SKM-1 (cell line): Measurements from ENCODE around the gene ABHD12B.
A peak's percentile ranks its signal among the peaks of the same experiment; 100 is the strongest.
"Not testable (repeated sequence)": the region's sequence is repeated elsewhere in the genome, so short reads cannot be mapped to it uniquely, and the experiment has no call there.

Source experiments
- DNase-seq: peaks from one replicate; lab custom pipeline; 2025; ENCODE audit not compliant: unreplicated experiment; lab: John Stamatoyannopoulos, UW

Gene ABHD12B

GRCh38 chr14:50883827-50884197, 12.0 kb downstream of the ABHD12B start:
- DNase-seq, result no peak

- no peak for DNase-seq
Observed at GRCh38 chr14:50887476-50887875, 15.6 kb downstream of the ABHD12B start.

- no peak for DNase-seq
Observed at GRCh38 chr14:50892255-50892654, 20.4 kb downstream of the ABHD12B start.

- DNase-seq, result not testable (repeated sequence)
Observed at GRCh38 chr14:50896421-50896820, 24.6 kb downstream of the ABHD12B start.

GRCh38 chr14:50897005-50897404, 25.2 kb downstream of the ABHD12B start:
- DNase-seq, result not testable (repeated sequence)

GRCh38 chr14:50897658-50898175, 25.9 kb downstream of the ABHD12B start:
- DNase-seq, result no peak

- no peak for DNase-seq
Observed at GRCh38 chr14:50901361-50901760, 29.5 kb downstream of the ABHD12B start.

GRCh38 chr14:50904719-50905118, 32.9 kb downstream of the ABHD12B start:
- DNase-seq, result no peak

- DNase-seq, result no peak
Observed at GRCh38 chr14:50906326-50907065, 34.6 kb downstream of the ABHD12B start.

- no peak for DNase-seq
Observed at GRCh38 chr14:50910495-50911420, 38.9 kb downstream of the ABHD12B start.

- no peak for DNase-seq
Observed at GRCh38 chr14:50917449-50917848, 45.6 kb downstream of the ABHD12B start.

GRCh38 chr14:50919524-50919923, 47.7 kb downstream of the ABHD12B start:
- DNase-seq, result not testable (repeated sequence)

- no peak for DNase-seq
Observed at GRCh38 chr14:50920482-50921230, 48.8 kb downstream of the ABHD12B start.

- DNase-seq, result no peak
Observed at GRCh38 chr14:50922803-50923202, 51.0 kb downstream of the ABHD12B start.

- DNase-seq, result no peak
Observed at GRCh38 chr14:50924236-50924635, 52.4 kb downstream of the ABHD12B start.

- DNase-seq, result no peak
Observed at GRCh38 chr14:50924843-50925242, 53.0 kb downstream of the ABHD12B start.

- peak; percentile 30 for DNase-seq
Observed at GRCh38 chr14:50926851-50927386, 55.1 kb downstream of the ABHD12B start.

- DNase-seq, result peak; percentile 69
Observed at GRCh38 chr14:50928002-50928635, 56.3 kb downstream of the ABHD12B start.

GRCh38 chr14:50929506-50929905, 57.7 kb downstream of the ABHD12B start:
- DNase-seq, result no peak

GRCh38 chr14:50931559-50931958, 59.7 kb downstream of the ABHD12B start:
- no peak for DNase-seq
